GM18907 (cell line): ENCODE measurements around the gene ABTB2.

ENCODE experiments used
- ATAC-seq: cut with Tn5 transposase; IDR thresholded peaks from one replicate; pipeline ENCODE4 v1.9.1; 2021; ENCODE audit warnings: mild to moderate bottlenecking, moderate library complexity; ENCODE audit not compliant: unreplicated experiment

The ABTB2 gene

DNA sequence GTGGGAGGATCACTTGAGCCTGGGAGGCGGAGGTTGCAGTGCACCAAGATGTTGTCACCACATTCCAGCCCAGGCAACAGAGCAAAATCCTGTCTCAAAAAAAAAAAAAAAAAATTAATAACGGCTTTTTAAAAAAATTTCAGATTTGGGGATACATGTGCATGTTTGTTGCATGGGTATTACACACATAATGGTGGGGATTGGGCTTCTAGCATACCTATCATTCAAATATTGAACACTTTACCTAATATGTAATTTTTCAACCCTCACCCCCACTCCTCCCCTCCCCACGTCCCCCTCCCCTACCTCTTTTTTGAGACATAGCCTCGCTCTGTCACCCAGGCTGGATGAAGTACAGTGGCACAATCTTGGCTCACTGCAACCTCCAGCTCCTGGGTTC lies 40.1 kb downstream of the ABTB2 start:
- no peak for ATAC-seq

DNA sequence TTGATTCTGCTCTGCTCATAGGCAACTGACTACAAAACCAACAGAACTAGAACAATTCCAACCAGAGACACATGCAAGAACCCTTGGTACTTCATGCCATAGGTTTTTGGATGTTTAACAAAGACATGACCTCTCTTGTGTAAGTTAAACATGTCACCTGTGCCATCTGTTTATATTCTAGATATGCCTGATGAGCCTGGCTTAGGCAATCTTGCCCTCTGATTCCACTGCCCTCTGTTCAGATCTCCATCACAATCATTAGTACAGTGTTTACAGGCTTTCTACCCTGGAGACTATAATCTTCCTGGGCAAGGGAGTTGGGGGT lies 40.8 kb downstream of the ABTB2 start:
- no peak for ATAC-seq

DNA sequence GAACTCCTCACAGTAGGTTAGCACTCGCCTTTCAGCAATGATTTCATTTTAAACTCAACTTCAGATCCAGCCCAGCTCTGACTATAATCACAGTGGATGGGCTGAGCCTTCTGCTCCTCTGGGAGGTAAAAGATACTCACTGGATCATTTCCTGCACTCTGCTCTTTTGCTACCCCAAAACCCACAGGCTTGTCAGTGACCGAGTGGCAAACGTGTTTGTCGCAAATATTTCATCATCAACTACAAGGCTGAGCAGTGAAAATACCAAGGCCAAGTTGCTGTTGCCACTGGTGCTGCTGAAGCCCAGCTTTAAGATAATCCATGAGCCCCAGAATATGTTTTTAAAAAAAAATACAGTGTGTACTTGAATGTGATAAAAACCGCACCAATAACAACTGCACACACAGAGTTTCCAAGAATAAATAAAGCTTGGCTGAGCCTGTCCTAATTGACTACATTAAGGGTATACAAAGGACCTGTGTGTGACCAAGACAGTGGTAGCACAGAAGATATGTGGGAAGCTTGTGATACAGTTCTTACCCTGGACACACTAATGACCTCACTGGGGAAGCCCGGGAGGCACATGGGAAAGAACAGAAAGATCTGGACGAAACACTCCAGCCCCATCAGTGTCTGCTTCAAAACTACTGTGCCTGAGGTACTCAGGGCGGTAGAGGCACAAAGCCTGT lies 41.3 kb downstream of the ABTB2 start:
- ATAC-seq, result no peak

DNA sequence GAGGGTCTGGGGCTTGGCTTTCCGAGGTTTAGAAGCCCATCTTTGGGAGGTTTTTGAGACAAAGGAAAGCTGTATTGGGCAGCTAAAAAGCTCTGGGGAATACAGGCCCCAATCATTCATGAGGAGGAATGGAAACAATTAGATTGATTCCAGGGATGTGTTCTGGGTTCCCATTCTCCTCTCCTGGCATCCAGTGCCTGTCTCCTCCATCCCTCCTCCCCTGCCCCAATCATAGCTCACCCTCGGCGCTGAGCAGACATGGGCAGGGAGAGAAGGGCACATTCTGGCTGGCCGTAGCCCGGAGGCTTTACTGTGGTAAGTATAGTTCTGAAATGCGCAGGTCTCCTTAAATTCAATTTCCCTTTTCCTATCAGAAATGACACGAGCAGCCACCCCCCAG lies 42.4 kb downstream of the ABTB2 start:
- ATAC-seq, result no peak

DNA sequence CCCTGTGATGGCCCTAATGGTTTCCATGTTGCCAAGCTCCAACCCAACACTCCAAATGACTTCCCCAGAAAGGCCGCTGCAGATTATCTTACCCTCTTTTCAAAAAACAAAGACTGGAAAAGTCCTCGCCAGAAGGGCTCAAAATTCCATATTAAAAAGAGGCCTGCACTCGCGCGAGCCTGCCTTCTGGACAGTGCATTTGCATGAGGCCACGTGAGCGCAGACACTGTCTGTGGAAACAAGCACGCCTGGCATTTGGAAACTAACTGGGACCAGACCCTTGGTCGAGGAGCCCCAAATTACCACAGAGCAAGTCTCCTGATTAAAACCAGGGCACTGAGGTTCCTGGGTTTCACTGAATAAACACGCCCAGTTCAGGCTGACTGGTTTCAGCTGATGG lies 42.9 kb downstream of the ABTB2 start:
- no peak for ATAC-seq

DNA sequence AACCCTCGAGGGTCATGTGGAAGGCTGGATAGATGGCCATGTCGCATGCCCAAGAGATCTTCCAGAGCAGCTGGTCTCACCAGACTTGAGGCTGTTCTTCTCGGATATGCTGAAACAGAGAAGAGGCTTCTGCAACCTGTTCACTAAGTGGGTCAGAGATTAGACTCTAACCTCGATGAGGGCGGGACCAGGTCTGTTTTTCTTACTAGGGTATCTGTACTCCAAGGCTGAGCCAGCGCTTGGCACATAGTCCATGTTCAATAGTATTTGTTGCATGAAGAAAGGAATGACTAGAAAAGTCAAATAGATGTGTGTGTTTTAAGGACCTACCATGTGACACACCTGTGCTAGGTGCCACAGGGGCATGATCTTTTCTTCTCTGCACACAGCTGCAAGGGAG lies 43.6 kb downstream of the ABTB2 start:
- no peak for ATAC-seq

DNA sequence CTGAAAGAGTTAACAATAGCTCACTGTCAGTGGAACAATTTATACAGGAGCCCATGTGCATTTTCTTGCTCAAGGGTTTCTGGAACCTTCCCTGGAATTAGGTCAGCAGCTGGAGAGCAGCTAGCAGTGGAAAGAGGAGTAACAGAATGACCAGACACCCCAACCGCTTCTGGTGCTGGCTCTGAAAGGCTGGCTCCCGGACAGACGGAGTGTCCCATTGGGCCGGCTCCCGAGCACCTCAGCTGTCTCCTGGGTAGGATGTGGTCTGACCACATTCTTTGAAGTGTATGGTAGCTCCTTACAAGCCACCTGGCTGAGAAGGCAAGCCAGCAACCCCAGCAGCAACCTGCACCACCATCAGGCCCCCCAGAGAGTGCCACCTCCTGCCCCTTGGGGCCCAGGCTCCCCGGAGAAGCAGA lies 44.7 kb downstream of the ABTB2 start:
- ATAC-seq, result peak; percentile 79

DNA sequence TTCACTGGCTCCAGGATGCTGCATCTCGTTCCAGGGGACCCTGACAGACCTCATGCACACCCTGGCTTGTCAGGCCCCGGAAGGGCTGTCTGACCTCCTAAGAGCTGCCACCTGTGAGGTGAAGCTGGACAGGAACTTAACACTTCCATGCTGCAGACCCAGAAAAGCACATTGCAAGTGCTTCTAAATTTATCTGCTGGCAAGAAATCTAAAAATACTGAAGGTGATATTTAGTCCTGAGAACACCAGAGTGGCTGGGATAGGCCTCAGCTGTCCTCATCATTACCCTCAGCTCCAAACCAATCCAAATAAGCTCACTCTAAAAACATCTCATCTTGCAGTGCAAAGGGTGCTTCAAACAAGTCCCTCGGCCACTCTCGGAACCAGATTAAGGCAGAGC lies 46.7 kb downstream of the ABTB2 start:
- no peak for ATAC-seq

DNA sequence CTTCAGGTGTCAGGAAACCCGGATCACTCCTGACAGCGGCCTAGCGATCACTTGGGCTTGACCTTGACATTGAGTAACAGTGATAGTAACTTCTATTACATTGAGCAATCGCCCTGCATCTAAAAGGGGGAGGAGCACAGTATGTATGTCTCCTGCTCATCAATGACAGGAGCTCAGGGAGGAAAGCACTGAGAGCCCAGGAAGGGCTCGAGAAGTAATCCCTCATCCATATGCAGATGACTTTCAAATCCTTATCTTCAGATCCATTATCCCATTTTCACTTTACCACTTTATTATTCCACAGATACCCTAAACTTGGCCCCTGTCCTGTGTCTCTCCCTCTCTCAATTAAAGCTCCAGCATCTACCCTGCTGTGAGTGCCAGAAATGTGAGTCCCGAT lies 47.8 kb downstream of the ABTB2 start:
- ATAC-seq, result no peak

DNA sequence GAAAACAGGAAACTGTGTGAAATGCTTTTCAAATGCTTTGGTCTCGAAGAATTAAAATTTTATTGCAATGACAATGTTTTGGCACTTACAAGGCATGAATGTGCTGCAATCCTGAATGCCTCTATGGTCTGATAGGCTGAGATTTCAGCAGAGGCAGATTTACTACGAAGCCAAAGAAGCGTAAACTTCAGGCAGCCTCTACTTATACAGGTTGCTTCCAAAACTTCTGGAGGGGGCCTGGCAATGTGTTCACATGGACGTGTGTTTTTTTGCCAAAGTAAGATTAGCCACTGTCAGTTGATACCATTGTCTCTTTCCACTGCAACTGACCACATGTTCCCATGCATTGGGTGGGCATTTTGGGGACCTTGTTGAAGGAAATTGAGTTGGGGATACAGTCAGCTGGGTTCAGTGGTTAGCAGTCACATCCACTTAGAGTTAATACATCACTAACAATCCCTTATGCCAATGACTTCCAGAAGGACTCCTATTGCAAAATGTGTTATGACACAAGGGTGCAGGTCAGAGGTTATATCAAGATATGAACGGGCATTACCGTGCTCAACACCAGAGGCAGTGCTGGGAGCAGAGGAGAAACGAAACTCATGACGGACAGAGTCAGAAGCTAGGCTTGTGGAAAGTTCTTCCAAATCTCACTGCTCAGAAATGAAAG lies 48.8 kb downstream of the ABTB2 start:
- no peak for ATAC-seq

DNA sequence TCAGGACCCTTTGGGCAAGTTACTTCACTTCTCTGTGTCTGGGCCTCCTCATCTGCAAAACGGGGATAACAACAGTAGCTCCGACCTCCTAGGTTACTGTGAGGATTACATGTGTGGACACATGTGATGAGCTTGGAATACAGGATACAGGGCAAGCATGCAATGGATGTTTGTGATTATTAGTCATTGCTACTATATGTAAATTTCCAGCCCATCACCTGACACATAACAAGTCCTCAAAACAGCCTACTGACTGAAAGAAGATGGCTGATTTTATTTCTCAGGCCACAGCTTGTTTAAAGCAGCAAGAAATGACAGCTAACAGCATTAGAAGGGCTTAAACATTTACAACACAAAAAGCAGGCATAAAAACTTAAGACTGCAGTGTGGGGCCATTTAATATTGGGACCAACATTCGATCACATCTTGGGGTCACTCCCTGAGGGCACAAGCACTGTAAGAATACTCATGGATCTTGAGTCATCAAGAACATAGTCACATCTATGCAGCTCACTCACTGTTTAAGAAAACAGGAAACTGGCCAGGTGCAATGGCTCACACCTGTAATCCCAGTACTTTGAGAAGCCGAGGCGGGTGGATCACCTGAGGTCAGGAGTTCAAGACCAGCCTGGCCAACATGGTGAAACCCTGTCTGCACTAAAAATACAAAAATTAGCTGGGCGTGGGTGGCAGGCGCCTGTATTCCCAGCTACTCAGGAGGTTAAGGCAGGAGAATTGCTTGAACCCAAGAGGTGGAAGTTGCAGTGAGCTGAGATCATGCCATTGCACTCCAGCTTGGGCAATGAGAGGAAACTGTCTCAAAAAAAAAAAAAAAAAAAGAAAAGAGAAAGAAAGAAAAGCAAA lies 49.5 kb downstream of the ABTB2 start:
- no peak for ATAC-seq

DNA sequence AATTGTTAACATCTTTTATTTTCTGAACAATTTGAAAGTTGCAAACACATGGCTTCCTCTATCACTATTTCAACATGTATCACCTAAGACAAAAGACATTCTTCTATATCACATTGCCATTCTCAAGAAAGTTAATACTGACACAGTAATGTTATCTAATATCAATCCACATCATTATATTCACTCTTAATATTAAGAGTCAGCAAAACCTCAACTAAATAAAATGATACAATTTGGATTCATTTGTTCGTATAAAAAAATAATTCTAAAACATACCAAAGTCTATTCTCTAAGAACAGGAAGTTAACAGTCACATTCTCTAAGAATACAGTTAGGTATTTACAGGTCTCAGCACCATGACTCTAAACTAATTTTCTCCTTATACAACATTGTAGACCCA lies 52.0 kb downstream of the ABTB2 start:
- no peak for ATAC-seq

DNA sequence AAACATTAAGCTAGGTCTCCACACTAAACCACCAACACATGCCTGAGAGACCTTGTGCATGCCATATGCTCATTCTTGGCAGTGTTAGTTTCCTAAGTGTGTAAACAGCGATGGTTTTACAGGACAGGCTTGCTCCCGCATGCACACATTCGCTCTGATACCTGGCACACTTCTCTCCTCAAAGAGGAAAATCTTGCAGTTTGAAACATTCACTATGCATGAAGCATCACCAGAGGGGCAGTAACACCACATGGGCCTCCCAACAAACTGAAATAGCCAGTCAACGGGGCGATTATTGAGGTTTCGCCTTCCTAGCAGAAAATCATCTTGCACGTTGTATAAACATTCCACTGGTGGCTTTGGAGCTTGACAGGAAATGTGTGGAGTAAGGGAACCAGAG lies 52.6 kb downstream of the ABTB2 start:
- no peak for ATAC-seq

DNA sequence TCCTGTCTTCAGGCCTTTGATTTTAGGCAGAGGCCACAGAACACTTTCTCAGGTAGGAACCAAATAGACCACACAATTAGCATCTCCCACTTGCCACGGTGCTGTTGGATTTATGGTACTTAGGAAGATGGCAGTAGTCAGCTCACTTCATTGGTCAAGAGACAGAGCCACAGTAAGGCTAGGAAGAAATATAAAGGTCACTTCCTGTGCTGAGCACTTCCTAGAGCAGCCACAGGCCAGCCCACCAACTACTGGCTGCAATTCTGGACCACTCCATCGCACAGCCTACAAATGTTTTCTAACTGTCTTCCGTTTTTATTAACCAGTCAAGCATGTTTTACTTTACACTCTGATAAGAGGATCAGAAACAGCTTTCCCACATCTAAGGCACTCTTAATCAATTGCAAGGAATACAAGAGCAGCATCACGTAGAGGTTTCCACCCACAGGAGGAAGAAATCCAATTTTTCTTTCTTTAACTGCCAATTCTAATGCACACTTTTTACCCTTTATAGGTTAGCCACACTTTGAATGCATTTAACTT lies 54.7 kb downstream of the ABTB2 start:
- no peak for ATAC-seq

DNA sequence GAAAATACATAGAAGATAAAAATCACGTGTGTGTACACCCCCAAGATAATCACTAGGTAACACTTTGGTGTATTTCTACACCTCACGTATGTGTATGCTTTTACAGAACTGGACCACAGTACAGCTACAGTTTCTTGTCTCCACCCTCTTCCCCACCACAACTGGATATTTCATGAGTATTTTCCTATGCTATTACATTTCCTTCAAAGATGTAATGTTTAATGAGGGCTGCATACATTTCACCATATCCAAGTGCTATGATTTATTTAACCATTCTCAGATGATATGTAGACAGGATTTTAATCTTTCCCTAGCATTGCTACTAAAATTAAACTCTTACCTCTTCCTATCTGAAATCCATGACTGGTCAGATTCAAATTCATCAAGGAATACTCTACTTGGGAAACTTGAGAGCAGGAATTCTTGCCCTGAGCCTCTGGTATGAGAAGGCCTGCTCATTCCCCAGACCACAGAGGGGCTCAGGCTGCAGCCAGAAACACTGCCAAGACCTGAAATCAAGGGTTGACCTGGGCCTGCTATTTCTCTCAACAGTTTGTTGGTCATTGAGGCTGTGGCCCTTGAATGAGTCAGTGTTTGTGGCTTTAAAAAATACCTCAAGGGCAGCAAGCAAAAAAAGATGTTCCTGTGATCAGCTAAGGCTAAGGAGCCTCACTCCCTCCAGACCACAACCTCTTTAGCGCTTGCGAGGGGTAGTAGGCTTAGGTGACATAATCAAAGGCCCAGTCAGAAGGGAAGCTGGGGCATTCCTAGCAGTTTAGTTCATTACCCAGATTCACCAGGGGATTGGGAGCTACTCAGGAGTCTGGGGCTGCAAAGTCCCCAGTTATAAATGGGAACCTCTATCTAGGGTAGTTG lies 55.5 kb downstream of the ABTB2 start:
- peak; percentile 87 for ATAC-seq

DNA sequence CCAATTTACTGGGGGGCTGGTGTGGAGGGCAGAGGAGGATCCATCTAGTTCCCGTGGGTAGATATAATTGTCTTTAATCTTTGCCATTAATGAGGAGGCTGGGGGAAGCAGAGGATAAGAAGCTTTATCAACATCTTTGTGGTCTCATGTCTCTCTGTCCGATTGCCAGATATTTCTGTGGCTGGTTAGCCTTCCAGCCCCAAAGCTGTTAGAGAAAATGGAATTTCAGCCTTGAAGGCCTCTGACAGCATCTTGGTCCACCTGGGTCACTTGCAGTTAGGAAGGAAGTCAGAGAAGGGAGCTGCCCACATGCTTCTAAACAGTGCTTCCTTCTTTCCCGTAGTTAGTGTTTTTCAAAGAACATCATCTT lies 56.9 kb downstream of the ABTB2 start:
- no peak for ATAC-seq

DNA sequence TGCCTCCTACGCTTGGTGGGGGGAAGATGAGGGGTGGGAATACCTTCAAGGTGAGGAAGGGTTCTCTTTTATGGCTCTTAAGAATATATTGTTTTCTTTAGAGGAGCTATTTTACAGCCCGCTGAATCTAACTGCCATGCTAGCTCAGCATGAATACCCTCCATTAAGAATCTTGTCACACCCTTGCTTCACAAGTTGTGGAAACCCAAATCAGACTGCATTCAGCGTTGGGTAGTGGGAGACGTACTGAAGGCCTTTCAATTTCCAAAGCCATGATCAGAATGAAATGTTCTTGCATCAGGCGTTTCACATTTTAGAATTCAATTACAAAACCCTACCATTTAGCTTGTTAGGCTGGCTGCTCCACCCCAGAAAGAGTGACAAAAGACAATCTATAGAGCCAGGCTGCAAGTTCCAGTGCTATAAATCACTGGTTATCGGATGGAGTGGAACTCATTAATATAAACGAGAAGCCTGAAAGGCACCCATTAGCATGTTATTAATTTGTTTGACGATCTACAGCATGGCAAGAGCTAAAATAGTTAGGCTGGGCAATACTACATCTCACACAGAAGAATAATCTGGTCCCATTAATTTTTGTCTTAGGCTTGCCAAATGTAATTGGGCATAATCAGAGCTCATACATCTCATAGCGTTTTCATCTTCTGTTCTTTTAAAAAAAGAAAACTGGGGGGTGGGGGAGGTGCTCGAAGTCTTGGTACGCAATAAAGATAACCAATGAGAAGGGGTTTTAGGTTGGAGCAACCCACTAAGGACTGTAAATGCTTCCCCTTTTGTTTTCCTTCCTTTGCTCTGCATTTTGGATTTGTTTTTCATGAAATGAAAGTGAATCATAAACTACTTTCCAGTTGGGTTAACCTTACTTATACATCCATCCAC lies 57.5 kb downstream of the ABTB2 start:
- ATAC-seq, result no peak

DNA sequence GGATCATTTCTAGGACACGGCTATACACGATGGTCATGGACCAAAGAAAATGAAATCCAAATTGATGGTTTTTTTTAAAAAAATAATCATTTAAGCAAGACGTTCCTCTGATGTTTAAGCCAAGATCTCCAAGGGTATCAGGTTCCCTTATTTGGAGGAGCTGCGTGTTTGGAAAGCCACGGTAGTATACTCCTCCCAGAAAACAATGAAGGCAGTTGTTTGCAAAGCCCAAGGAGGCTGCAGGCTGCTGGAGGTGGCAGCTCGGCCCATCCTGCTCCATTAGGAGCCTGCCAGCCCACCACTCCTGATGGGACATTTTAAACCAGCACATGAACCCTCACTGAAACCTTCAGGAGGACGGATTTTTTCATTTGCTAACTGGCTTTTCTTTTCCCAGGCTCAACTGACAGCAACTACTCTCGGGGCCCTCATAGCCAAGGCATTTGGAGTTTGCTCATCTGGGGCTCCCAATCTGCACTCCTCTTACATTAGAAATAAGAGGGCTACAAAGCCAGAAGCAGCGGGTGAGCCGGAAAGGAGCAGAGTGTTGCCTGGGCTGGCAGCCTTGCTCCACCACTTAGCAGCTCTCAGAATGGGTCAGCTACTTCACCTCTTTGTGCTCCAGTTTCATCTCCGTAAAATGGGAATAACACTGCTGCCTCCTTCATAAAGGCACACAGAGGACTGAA lies 58.4 kb downstream of the ABTB2 start:
- no peak for ATAC-seq

DNA sequence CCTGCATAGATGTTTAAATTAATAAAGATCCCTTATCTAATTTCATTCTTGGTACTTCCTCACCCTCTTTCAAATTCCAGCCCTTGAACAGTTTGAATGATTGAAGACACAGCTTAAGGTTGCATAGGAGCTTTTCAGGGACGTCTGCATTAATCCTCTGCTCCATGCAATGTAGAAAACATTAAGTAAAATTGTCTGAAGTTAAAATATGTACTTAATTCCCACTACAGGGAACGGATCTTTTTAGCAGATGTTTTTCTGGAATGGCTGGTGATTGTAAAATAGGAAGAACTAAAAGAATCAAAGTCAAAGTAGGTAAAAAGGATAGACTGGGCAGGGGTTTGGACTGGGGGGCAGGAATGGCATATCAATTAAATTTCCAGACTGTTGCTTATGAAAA lies 58.9 kb downstream of the ABTB2 start:
- no peak for ATAC-seq
